OCI-LY3 (cell line): ENCODE measurements around the gene CYP2F1.

ENCODE experiments used
- CTCF ChIP-seq: fragments of 200-600, 300-600 bp; sonication (generic); IDR thresholded peaks from 2 replicates; pipeline ENCODE4 v1.5.1; 2014; ENCODE audit warnings: antibody characterized with exemption, low read length, low read depth
- EZH2phosphoT487 ChIP-seq: fragments of 200-600 bp; shearing (Covaris generic); IDR thresholded peaks from 2 replicates; pipeline ENCODE4 v1.6.1; 2018; ENCODE audit warnings: antibody characterized with exemption, mixed run types, low read depth

DNA sequence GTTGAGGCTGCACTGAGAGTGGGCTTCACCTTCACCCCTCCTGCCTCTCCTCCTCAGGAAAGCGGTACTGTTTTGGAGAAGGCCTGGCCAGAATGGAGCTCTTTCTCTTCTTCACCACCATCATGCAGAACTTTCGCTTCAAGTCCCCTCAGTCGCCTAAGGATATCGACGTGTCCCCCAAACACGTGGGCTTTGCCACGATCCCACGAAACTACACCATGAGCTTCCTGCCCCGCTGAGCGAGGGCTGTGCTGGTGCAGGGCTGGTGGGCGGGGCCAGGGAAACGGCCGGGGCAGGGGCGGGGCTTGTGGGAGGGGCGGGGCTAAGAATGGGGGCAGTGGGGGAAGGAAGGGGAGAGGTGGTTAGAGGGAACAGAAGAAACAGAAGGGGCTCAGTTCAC, 18.5 kb upstream of the CYP2F1 start:
- TF ChIP-seq CTCF (no peak), EZH2phosphoT487 (no peak)
